ENCODE data around the gene PHC3.
"Not testable (repeated sequence)": the region's sequence is repeated elsewhere in the genome, so short reads cannot be mapped to it uniquely, and the experiment has no call there.

PHC3 gene

GRCh38 chr3:170132335-170132734, 49.2 kb downstream of the PHC3 start:
- no peak for DNase-seq (ENCODE audit: low read depth in 1 of 2, low spot score in 1 of 2)

- DNase-seq (ENCODE audit: low read depth in 1 of 2, low spot score in 1 of 2) = no peak
These were observed 51.0 kb downstream of the PHC3 start for GRCh38 chr3:170130532-170130931.

GRCh38 chr3:170128977-170129431, 52.5 kb downstream of the PHC3 start:
- DNase-seq (ENCODE audit: low read depth in 1 of 2, low spot score in 1 of 2) = no peak

- DNase-seq (ENCODE audit: low read depth in 1 of 2, low spot score in 1 of 2) = no peak
These were observed 53.1 kb downstream of the PHC3 start for GRCh38 chr3:170128259-170128976.

GRCh38 chr3:170117134-170117533, 64.4 kb downstream of the PHC3 start:
- DNase-seq (ENCODE audit: low read depth in 1 of 2, low spot score in 1 of 2) = no peak

- DNase-seq (ENCODE audit: low read depth in 1 of 2, low spot score in 1 of 2) = not testable (repeated sequence)
These were observed 67.4 kb downstream of the PHC3 start for GRCh38 chr3:170114165-170114564.

GRCh38 chr3:170111147-170111771, 70.3 kb downstream of the PHC3 start:
- no peak for DNase-seq (ENCODE audit: low read depth in 1 of 2, low spot score in 1 of 2)

GRCh38 chr3:170109579-170110293, 71.8 kb downstream of the PHC3 start:
- DNase-seq (ENCODE audit: low read depth in 1 of 2, low spot score in 1 of 2) = no peak

GRCh38 chr3:170108955-170109354, 72.6 kb downstream of the PHC3 start:
- no peak for DNase-seq (ENCODE audit: low read depth in 1 of 2, low spot score in 1 of 2)

- DNase-seq (ENCODE audit: low read depth in 1 of 2, low spot score in 1 of 2) = no peak
These were observed 73.6 kb downstream of the PHC3 start for GRCh38 chr3:170107941-170108340.

GRCh38 chr3:170102431-170102830, 79.1 kb downstream of the PHC3 start:
- DNase-seq (ENCODE audit: low read depth in 1 of 2, low spot score in 1 of 2) = no peak

- DNase-seq (ENCODE audit: low read depth in 1 of 2, low spot score in 1 of 2) = no peak
These were observed 80.6 kb downstream of the PHC3 start for GRCh38 chr3:170100944-170101343.

- no peak for DNase-seq (ENCODE audit: low read depth in 1 of 2, low spot score in 1 of 2)
These were observed 82.8 kb downstream of the PHC3 start for GRCh38 chr3:170098753-170099152.

- DNase-seq (ENCODE audit: low read depth in 1 of 2, low spot score in 1 of 2) = no peak
These were observed 85.2 kb downstream of the PHC3 start for GRCh38 chr3:170096342-170096741.

- DNase-seq (ENCODE audit: low read depth in 1 of 2, low spot score in 1 of 2) = no peak
These were observed 85.8 kb downstream of the PHC3 start for GRCh38 chr3:170095771-170096170.

GRCh38 chr3:170092907-170093306, 88.6 kb downstream of the PHC3 start:
- no peak for DNase-seq (ENCODE audit: low read depth in 1 of 2, low spot score in 1 of 2)

GRCh38 chr3:170090601-170090981, 90.9 kb downstream of the PHC3 start:
- no peak for DNase-seq (ENCODE audit: low read depth in 1 of 2, low spot score in 1 of 2)

- no peak for DNase-seq (ENCODE audit: low read depth in 1 of 2, low spot score in 1 of 2)
These were observed 91.5 kb downstream of the PHC3 start for GRCh38 chr3:170089862-170090600.

GRCh38 chr3:170085396-170085795, 96.1 kb downstream of the PHC3 start:
- DNase-seq (ENCODE audit: low read depth in 1 of 2, low spot score in 1 of 2) = no peak

- no peak for DNase-seq (ENCODE audit: low read depth in 1 of 2, low spot score in 1 of 2)
These were observed 98.2 kb downstream of the PHC3 start for GRCh38 chr3:170083343-170083742.

- DNase-seq (ENCODE audit: low read depth in 1 of 2, low spot score in 1 of 2) = no peak
These were observed 100.3 kb downstream of the PHC3 start for GRCh38 chr3:170081079-170081741.

Measured in activated T-helper 1 cell treated with anti-CD3 and anti-CD28 coated beads, Interleukin-2, amount 50 U/mL, for 16 hours (primary cell).